ENCODE measurements around the gene NXNL2. TPM values are rescaled to one million over a fixed set of nuclear protein-coding genes. Genes with fewer than 3 reads are reported as not detected.

Gene NXNL2
- total RNA-seq, 2 experiments from 2014 or later: not detected

DNA sequence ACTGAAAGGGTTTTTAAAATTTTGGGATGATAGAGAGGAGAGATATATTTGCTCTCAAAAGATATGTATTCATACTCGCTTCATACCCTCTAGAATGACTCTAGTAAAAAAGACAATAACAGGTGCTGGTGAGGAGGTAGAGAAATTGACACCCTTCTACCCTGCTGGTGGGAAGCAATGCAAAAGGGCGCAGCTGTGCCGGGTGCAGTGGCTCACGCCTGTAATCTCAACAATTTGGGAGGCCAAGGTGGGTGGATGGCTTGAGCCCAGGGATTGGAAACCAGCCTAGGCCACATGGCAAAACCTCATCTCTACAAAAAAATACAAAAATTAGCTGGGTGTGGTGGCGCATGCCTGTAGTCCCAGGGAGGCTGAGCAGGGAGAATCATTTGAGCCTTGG is 33.9 kb upstream of the NXNL2 start:
- Mint-ChIP-seq H3K9me3 (no peaks in the 10 kb centered on the region), H3K4me3 (no peak overlapping the region), H3K27ac (no peak overlapping the region), H3K27me3 (no peaks in the 10 kb centered on the region), H3K4me1 (ENCODE audit: low read depth) (no peaks in the 10 kb centered on the region), H3K36me3 (ENCODE audit: low read depth) (no peaks in the 10 kb centered on the region)
- intact Hi-C loops (cut with micrococcal nuclease): no loop called here
- CTCF ChIA-PET: no interaction called here
- POLR2A ChIA-PET: no interaction called here
- no peak for ATAC-seq
- DNase-seq: no peak
- TF ChIP-seq, protein P1, sequence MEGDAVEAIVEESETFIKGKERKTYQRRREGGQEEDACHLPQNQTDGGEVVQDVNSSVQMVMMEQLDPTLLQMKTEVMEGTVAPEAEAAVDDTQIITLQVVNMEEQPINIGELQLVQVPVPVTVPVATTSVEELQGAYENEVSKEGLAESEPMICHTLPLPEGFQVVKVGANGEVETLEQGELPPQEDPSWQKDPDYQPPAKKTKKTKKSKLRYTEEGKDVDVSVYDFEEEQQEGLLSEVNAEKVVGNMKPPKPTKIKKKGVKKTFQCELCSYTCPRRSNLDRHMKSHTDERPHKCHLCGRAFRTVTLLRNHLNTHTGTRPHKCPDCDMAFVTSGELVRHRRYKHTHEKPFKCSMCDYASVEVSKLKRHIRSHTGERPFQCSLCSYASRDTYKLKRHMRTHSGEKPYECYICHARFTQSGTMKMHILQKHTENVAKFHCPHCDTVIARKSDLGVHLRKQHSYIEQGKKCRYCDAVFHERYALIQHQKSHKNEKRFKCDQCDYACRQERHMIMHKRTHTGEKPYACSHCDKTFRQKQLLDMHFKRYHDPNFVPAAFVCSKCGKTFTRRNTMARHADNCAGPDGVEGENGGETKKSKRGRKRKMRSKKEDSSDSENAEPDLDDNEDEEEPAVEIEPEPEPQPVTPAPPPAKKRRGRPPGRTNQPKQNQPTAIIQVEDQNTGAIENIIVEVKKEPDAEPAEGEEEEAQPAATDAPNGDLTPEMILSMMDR (IDR thresholded peaks at IDR 0.05): no peak

DNA sequence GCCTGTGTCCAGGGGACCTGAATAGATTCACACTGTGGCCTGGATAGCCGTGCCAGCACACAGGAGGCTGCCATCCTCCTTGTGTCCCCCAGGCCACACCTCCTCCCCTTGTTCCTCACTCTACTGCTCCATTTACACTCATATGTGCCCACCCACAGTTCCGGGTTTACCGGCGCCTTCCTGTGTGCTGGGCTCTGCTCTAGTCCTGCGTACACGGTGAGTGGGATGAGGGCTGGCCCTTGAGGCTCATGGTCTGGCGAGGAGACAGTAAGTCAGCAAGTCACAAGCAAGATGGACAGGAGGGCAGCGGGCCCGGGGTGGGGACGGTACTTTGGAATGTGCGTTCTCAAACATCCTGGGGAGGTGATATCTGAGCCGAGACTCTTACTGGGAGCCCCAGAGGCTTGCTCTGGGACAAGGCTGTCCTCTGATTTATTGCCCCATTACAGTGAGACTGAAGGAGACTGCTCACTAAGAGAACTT is 32.4 kb upstream of the NXNL2 start:
- TF ChIP-seq, protein P1 (IDR thresholded peaks at IDR 0.05): no peak
- intact Hi-C loops (cut with micrococcal nuclease): no loop called here
- DNase-seq (no peak), ATAC-seq (no peak)
- no peaks in the 10 kb centered on the region for H3K36me3 Mint-ChIP-seq (ENCODE audit: low read depth)
- no peak overlapping the region for H3K4me3 Mint-ChIP-seq
- no peaks in the 10 kb centered on the region for H3K4me1 Mint-ChIP-seq (ENCODE audit: low read depth)
- H3K9me3 Mint-ChIP-seq: no peaks in the 10 kb centered on the region
- CTCF ChIA-PET: no interaction called here
- POLR2A ChIA-PET: no interaction called here
- no peaks in the 10 kb centered on the region for H3K27me3 Mint-ChIP-seq
- H3K27ac Mint-ChIP-seq: no peak overlapping the region

DNA sequence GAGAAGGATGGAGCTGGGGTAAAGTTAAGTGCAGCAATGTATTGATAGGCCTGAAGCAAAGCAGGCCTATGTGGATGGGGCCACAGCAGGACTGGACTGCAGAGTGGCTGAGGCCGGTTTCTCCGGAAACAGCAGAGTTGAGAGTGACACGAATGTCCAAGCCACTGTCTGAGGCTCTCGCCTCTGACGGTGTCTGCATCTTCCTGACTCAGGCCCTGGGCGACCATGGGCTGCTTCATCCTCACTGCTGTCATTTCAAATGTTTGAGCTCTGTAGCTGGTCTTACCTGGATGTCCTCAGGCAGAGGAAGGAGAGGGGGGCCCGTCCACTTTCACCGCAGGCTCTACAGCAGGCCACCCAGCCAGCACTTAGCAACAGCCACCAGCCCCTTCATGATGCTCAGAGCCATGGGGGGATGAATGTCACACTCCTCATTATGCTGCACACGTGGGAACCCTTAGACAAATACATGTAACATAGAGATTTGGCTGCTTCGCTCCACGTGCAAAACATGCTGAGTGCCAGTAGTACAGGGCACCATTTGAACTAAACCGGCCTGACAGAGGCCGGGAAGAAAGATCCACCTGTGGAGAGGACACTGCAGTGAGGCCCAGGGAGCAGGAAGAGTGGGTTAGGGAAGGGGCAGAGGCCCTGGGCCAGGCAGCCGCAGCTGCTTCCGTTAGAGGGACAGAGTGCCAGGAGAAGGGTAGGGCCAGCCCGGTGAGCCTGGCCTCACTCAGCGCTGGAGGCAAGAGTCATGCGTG is 31.7 kb upstream of the NXNL2 start:
- Mint-ChIP-seq H3K27ac (no peak overlapping the region), H3K4me1 (ENCODE audit: low read depth) (no peaks in the 10 kb centered on the region), H3K27me3 (no peaks in the 10 kb centered on the region), H3K9me3 (no peaks in the 10 kb centered on the region), H3K4me3 (no peak overlapping the region), H3K36me3 (ENCODE audit: low read depth) (no peaks in the 10 kb centered on the region)
- TF ChIP-seq, protein P1 (IDR thresholded peaks at IDR 0.05): no peak
- ChIA-PET POLR2A (no interaction called here), CTCF (no interaction called here)
- DNase-seq: no peak
- ATAC-seq: no peak
- intact Hi-C loops (cut with micrococcal nuclease): no loop called here

DNA sequence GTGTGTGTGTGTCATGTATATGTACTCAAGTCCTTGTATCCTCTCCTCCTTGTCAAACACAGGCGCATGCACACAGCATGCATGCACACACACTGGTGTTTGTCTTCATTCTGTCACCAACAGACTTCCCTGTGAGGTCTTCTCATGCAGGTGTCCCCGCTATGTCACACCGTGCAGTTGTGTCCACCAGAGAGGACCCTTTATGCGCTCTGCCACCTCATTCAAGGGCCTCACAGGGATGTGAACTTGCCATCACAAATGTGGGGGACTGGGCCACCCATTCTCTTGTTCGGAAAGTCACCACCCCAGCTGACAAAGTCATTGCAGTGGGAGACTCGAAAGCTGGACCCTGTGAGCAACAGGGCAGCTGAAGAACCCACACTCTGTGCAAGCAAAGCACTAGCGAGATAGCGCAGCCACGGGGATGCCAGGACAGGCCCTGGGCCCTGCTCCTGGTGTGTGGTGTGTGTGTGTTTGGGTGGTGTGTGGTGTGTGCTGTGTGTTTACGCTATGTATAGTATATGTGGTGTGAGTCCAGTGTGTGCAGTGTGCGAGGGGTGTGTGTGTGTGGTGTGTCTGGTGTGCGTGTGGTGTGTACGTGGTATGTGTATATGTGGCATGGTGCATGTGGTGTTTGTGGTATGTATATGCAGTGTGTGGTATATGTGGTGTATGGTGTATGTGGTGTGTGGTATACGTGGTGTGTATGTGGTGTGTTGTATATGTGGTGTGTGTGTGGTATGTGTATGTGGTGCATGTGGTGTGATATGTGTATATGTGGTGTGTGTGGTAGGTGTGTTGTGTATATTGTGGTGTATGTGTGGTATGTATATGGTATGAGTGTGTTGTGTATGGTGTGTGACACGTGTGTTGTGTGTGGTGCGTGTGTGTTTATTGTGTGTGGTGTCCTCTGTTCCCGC is 30.9 kb upstream of the NXNL2 start:
- DNase-seq (no peak), ATAC-seq (no peak)
- ChIA-PET POLR2A (no interaction called here), CTCF (no interaction called here)
- Mint-ChIP-seq H3K27me3 (no peaks in the 10 kb centered on the region), H3K36me3 (ENCODE audit: low read depth) (no peaks in the 10 kb centered on the region), H3K4me3 (no peak overlapping the region), H3K9me3 (no peaks in the 10 kb centered on the region), H3K27ac (no peak overlapping the region), H3K4me1 (ENCODE audit: low read depth) (no peaks in the 10 kb centered on the region)
- TF ChIP-seq, protein P1 (IDR thresholded peaks at IDR 0.05): no peak
- intact Hi-C loops (cut with micrococcal nuclease): no loop called here

DNA sequence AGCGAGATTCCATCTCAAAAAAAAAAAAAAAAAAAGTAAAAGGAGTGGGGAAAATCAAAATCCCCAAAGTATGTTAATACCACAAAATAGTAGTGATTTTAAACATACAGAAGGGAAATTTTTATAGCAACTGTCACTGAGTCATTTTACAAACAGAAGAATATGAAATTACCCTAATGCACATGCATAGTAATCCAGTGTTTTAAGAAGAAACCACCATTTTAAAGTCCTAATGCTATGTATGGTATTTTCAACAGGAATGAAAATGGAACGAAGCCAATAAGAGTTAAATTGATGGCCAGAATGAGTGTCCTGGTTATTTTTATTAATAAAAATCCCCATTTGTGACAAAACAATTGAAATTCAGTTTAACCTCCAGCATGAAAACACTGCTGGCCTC is 26.7 kb upstream of the NXNL2 start:
- intact Hi-C loops (cut with micrococcal nuclease): no loop called here
- CTCF ChIA-PET: no interaction called here
- H3K27ac Mint-ChIP-seq: no peak overlapping the region
- DNase-seq: no peak
- POLR2A ChIA-PET: no interaction called here
- no peaks in the 10 kb centered on the region for H3K36me3 Mint-ChIP-seq (ENCODE audit: low read depth)
- H3K4me3 Mint-ChIP-seq: no peak overlapping the region
- H3K4me1 Mint-ChIP-seq (ENCODE audit: low read depth): no peaks in the 10 kb centered on the region
- no peak for ATAC-seq
- H3K27me3 Mint-ChIP-seq: peaks cover 2% of the 10 kb centered on the region
- TF ChIP-seq, protein P1 (IDR thresholded peaks at IDR 0.05): no peak
- H3K9me3 Mint-ChIP-seq: no peaks in the 10 kb centered on the region

Measured in activated CD8-positive, alpha-beta T cell treated with anti-CD3 and anti-CD28 coated beads for 36 hours (primary cell).